HG03558 (cell line): ENCODE measurements around the gene CDK17.
A peak's percentile ranks its signal among the peaks of the same experiment; 100 is the strongest.
"Not testable (repeated sequence)": the region's sequence is repeated elsewhere in the genome, so short reads cannot be mapped to it uniquely, and the experiment has no call there.

Experiments used
- ATAC-seq: cut with Tn5 transposase; IDR thresholded peaks from one replicate; pipeline ENCODE4 v1.9.1; 2021; ENCODE audit warnings: moderate number of reproducible peaks; ENCODE audit not compliant: unreplicated experiment; ENCODE audit errors: extremely low read depth

Gene CDK17

DNA sequence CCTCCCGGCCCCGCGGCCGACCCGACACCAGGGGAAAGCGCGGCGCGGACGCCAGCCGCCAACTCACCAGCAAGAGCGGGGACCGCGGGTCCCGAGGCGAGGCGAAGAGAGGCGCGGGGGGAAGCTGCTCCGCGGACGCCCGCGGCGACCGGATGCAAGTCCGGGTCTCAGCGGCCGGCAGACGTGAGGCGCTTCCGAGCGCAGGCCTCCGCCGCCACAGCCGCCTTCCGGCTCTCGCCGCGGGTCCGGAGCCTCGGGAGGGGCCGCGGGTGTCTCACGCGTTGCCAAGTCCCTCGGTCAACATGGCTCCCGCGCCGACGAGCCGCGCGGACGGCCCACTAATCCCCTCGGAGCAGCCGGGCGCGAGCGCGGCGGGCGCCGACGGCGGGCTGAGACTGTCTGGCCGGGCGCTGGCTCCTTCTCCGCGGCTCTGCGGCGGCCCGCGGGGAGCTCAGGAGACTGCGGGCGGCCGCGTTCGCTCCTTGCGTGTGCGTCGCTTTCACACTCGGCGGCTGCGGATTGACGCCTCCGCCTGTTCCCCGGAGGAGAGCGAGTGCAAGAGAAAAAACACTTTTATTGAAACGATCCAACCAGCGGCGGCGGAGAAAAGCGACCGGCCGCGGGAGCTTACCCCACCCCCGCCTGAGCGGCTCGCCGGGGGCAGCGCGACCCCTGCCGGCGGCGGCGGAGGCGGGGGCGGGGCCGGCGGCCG is at the start of gene CDK17:
Gene CDK17 (minus strand): TSS at position 521 of the 712 bp plus-strand sequence. CDS start 65,603 bp downstream, outside the sequence.
- ATAC-seq = peak; percentile 22

DNA sequence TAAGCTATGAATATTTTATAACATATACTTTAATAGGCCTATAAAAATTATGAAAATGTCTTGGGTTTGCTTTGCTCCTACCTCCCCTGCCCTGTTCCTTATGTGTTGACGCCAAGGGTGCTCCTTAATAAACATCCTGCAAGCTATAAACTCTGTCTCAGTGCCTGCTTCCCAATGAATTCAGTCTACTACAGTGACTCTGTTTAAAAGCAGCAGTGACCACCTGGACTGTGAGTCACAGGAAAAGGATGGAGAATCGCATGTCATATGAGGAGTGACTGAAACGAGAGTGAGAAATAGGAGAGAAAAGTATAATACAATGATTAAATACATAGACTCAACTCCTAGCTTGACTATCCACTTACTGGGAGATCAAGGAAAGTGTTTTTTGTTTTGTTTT is 48.1 kb upstream of the CDK17 start:
- ATAC-seq = no peak

DNA sequence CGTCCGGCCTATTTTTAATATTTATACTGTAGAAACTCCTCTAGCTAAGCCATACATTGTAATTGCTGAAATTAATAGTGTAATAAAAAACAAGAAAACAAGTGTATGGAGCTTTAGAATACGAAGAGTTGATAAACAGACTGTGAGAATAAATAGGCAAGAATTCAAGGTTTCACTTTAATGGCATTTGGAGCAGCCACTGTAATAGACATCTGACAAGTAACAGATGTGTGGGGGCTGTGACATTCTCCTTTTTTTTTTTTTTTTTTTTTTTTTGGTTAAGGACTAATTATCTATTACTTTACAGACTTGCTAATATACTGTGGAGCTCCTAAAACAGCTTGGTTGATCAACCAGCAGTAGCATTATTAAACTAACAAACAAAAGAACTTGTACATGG is 47.0 kb upstream of the CDK17 start:
- ATAC-seq = no peak

DNA sequence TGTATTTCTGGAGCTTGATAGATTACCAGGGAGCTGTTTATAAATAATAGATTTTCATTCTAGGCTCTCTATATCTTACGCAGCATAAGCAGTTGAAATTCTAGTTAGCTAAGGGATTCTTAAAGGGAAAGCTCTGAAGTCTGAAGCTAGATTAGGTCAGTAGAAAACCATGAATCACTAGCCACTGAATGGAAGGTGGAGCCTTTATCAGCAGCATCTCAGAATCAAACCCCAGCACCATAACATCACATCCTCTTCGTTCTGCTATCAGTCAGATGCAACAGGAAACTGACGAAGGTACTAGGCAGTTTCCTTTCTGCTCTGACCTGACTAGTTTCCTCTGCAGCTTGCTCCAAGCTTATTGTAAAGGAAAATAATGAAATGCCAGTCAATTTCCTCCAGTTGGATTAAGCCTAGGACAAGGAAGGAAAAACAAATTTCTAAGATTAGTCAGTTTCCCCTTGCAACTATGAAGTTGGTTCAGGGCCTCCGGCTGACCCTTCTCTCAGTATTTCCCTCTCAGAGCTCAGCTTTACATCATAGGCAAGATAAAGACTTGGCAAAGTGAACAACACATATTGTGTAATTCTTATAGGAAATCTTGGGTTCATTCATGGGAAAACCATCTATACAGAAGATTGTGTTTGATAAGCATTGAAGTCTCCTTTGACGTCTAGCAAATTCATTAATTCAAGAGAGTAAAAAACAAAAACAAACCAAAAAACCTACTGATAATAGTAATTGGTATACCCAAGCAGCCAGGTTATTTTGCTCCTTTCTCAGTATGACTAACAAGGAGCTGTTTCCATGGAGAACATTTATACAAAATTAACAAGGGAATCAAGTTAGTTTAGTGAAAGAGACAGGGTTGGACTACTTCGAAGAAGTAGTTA is 45.7 kb upstream of the CDK17 start:
- ATAC-seq = peak; percentile 97

DNA sequence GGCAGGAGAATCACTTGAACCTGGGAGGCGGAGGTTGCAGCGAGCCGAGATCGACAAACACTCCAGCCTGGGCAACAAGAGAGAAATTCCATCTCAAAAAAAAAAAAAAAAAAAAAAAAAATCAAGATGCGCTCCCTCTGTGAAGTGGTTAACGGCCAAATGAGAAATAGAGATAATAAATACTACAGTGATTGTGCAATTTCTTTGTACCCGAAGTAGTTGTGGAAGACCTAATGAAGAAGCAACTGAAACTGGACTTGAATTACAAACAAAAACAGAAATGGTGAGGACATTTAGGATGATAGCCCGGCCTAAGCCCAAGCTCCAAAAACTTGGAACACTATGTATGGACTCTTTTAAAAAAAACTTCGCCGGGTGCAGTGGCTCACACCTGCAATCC is 44.2 kb upstream of the CDK17 start:
- ATAC-seq = no peak

DNA sequence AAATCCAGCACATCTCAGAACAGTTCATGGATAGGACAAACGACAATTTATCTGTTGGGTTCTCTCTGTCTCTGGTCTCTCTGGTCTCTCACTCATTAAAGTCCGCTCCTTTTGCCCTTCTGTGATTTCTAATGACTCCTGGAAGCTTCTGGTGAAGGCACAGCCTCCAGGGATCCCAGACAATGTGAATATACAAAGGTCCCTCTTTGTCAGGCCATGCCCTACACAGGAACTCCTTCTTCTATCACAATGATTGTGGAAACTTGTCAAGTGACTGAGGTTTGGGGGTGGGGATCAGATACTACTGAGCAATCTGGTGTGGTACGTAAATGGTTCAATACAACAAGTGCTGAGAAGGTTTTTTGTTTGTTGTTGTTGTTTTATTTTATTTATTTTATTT is 42.7 kb upstream of the CDK17 start:
- no peak for ATAC-seq

DNA sequence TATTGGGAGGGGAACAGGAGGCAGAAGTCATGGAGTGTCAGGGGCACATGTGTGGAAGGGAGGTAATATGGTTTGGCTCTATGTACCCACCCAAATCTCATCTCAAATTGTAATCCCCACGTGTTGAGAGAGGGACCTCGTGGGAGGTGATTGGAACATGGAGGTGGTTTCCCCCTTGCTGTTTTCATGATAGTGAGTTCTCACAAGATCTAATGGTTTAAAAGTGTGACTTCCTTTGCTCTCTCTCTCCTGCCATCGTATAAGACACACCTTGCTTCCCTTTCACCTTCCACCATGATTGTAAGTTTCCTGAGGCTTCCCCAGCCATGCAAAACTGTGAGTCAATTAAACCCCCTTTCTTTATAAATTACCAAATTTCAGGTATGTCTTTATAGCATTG is 41.6 kb upstream of the CDK17 start:
- ATAC-seq = no peak

DNA sequence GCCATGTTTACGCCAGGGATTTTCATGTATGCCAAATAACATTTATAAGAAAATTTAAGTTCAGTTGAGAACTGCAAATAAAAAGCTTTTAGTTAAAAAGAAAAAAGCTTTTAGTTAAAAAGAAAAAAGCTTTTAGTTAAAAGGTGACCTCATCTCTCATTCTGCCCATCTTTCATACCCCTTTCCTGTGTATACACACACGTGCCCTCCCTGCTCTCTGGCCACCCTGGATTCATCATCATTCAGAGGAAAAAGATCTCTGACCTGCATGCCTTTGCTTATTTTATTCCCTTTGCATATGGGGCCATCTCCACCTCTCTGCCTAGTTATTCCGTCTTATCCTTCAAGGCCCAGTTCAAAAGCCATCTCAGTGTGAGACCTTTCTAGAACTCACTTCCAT is 38.1 kb upstream of the CDK17 start:
- no peak for ATAC-seq

DNA sequence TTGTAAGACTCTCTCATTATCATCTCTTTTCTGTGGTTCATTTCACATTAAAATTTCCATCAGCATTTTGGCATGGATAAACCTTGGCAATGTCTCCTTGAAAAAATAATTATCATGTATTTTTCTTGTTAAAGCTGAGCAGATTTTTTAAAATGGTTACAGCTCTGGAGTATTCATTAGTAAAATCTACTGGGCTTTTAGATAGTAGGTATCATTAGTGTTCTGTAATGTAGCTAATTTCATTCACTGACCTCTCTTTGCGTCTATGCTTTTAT is 36.9 kb upstream of the CDK17 start:
- ATAC-seq = no peak

DNA sequence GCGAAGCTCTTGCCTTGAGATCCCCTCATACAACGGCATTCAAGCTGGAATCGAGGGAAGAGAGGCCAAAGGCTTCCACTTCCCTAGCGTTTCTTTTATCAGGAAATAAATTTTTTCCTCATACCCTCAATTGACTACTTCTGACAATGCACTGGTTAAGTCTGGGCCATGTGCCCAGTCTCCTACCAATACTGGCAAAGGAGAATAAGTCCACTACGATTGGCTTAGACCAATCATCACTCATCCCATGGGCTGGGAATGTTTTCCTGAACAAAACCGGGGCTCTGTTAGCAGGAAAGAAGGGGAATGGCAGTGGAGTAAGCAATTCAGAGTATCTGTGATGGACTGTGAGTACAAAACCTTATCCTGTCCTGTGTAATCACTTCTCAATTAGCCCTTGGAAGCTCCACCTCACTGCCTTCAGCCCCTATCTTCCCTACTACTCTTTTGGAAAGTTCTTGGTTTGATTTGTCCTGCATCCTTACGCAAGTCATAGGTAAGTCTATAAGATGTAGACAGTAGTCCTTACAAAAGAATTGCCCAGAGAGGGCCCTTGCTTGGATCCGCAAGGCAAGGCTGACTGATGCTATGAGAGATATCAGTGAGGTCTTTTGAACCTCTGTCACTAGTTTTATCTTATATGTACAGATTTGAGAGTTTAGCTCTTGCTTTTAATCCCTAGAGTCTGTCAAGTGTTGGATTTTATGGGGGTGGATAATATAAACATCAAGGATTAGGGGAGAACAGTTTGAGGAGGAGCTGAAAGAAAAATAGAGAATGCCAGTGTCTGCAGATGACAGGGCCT is 36.3 kb upstream of the CDK17 start:
- ATAC-seq = no peak

DNA sequence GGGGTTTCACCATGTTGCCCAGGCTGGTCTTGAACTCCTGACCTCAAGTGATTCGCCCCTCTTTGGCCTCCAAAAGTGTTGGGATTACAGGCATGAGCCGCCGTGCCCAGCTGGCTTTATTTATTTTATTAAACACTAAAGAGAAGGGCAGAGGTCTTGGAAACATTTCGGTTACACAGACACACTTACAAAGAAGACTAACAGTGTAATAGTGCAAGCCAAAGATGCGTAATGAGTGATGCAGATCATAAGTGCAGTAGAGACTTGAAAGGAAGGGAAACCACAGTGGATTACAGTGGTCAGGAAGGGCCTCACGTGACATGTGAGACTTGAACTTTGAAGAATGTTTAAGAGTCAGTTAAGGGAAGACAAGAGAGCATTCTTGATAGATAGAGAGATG is 33.9 kb upstream of the CDK17 start:
- peak; percentile 81 for ATAC-seq

DNA sequence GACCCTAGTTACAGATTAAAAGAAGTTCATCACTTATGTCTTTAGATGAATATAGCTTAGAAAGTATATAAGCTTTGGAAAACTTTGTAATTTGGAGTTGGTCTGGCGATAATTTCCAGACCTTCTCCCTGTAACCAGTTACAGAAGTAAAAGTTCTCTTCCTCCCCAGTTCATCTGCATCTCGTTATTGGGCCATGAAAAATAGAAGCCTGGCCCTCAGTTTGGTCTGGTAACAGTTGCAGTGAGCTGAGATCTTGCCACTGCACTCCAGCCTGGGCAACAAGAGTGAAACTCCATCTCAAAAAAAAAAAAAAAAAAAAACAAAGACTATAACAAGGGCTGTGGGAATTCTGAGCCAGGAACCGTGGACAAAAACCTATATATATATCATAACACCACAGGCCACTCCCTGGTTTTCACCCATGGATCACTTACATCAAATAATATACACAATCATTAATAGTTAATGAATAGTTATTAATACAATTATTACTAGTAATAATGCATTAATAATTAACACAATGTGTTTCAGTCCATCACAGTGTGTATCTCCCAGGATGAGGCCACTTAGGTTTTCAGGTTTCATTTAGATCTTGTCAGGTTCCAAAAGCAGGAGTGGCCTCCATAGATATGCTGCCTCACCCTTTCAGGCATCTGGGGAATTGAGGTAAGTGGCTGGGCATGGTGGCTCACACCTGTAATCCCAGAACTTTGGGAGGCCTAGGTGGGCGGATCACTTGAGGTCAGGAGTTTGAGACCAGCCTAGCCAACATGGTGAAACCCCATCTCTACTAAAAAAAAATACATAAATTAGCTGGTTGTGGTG is 32.5 kb upstream of the CDK17 start:
- ATAC-seq = not testable (repeated sequence)

DNA sequence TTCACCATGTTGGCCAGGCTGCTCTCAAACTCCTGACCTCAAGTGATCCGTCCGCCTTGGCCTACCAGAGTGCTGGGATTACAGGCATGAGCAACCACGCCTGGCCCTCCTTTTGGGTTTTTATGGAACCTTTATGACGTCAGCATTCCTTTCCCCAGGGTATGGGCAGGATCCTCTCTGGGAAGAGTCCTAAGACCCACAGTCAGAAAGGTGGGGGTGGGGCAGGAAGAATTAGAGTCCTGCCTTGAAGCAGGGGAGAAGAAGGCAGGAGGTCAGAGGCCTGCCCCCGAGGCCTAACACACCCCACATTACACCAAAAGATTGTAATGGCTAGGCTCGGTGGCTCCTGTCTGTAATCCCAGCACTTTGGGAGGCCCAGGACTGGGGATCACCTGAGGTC is 30.8 kb upstream of the CDK17 start:
- ATAC-seq = no peak

DNA sequence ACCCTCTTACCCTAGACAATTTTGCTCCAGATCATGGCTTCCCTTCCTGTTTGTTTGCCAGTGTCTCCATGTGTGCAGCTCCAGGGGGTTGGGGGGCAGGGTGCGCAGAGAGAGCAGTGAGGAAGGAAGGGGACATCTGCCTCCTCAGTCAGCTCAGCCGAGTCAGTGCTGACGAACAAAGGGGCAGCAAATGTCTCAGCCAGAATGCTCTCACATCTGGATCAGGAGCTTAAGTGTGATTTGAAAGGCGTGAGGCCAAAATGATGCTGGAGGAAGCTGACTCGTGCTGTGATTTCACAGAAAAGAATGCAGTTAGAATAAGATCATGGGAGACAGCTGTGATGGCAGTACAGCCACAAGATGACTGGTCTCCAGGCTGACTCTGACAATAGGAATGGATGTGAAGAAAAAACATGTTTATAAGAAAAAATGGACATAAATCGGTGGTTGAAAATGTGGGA is 27.1 kb upstream of the CDK17 start:
- no peak for ATAC-seq

DNA sequence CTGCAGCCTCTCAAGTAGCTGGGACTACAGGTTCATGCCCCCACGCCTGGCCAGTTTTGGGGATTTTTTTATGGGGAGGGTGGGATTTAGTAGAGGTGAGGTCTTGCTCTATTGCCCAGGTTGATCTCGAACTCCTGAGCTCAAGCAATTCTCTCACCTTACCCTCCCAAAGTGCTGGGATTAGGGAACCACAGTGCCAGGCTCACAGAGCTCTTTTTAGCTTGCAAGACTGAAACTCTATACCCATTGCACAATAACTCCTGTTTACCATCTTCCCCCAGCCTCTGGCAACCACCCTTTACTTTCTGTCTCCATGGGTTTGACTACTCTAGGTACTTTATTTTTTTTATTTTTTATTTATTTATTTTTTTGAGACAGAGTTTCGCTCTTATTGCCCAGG is 25.7 kb upstream of the CDK17 start:
- ATAC-seq = no peak

DNA sequence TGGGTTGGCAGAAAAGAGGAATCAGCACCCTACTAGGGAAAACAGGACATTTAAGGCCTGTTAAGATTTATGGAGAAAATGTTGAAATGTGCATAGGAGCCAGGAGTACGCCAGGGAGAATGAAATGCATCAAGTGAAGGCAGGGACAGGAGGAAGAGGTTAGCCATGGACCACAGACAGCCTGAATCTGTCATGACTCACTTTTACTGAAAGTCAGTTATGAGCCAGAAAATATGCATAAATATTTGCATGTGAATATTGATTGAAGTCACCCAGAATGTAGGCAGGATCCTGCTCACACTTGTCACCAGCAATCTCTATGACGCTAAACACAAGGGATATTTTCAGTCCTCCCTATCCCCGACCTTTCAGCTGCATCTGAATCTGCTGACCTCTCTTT is 25.1 kb upstream of the CDK17 start:
- no peak for ATAC-seq

DNA sequence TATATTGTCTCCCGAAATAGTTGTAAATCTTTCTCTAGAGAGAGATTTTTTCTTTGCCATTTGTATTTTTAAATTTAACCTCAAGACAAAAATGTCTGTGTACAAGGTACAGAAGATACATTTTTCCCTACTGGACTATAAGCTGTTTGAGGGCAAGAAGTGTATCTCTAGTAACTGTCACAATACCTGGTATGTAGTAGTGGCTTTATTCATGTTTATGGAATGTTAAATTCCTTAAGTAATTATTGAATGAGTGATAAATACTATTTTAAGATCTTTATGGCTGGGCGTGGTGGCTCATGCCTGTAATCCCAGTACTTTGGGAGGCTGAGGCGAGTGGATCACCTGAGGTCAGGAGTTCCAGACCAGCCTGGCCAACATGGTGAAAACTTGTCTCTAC is 24.4 kb upstream of the CDK17 start:
- ATAC-seq = no peak

DNA sequence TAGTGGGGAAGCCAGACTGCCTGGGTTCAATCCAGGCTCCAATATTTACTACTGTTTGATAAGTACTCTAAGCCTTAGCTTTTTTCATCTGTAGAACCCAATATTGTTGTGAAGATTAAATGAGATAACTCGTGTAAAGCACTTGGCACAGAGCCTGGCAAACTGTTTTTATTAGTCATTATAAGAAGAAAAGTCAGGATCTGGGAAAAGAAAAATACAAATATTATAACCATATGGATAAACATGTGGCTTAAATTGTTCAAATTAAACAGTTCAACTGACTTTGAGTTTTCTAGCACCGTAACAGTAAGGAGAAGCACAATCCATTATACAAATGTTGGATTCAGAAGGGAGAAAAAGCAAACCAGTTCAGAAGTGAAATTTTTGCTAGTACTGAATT is 22.0 kb upstream of the CDK17 start:
- no peak for ATAC-seq

DNA sequence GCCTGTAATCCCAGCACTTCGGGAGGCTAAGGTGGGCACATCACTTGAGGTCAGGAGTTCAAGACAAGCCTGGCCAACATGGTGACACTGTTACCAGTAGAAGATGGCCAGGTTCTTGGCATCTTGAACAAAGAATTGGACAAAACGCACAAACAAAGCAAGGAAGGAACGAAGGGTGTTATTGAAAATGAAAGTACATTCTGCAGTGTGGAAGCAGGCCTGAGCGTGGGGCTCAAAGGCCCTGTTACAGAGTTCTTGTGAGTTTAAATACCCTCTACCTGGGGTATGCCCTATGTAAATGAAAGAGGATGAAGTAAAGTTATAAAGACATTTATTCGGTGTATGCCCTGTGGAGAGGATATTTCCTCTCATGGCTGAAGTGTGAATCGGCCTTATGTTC is 20.8 kb upstream of the CDK17 start:
- no peak for ATAC-seq

DNA sequence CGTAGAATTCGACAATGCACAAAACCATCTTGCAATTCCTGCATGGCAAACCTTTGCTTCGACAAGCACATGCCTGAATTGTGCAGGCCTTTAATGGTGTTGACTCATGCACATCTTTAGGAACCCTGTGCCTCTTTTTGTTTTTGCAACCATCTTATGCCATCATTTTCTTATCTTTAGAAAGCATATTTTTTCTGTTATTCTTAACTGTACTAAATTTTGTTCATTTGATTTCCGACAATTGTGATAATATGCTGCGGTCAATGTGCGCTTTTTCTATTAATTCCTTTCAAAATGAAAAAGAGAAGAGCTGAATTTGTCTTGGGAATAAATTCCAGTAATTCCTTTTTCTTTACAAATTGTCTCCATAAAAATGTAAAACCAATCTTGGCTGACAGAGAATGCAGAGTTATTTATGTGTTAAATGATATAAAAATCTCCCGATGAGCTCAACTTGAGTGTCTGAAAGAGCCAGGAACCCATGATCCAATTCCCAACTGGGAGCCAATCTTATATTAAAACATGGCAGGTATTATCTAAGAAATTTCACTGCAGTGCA is 20.1 kb upstream of the CDK17 start:
- no peak for ATAC-seq
